SKM-1 treated with dmso at 0.1 percent for 144 hours (cell line): ENCODE measurements around the gene KLHL24.
"Not testable (repeated sequence)": the region's sequence is repeated elsewhere in the genome, so short reads cannot be mapped to it uniquely, and the experiment has no call there.

Experiments
- DNase-seq: peaks from one replicate; lab custom pipeline; 2025; ENCODE audit not compliant: unreplicated experiment; lab: John Stamatoyannopoulos, UW

Gene KLHL24

GRCh38 chr3:183695569-183696364 lies 60.3 kb downstream of the KLHL24 start:
- no peak for DNase-seq

- no peak for DNase-seq
Measured at GRCh38 chr3:183697123-183697609, 61.7 kb downstream of the KLHL24 start.

GRCh38 chr3:183697610-183698317 lies 62.3 kb downstream of the KLHL24 start, which contains the start of gene YEATS2:
Gene YEATS2 (plus strand): TSS chr3:183697797. CDS start chr3:183715163, 17,366 bp downstream.
- peak; percentile 51 for DNase-seq

- peak; percentile 43 for DNase-seq
Measured at GRCh38 chr3:183698318-183698751, 62.9 kb downstream of the KLHL24 start.

- DNase-seq, result peak; percentile 59
Measured at GRCh38 chr3:183698756-183699155, 63.3 kb downstream of the KLHL24 start.

- no peak for DNase-seq
Measured at GRCh38 chr3:183699238-183699947, 64.0 kb downstream of the KLHL24 start.

- DNase-seq, result no peak
Measured at GRCh38 chr3:183701744-183702143, 66.3 kb downstream of the KLHL24 start.

- DNase-seq, result not testable (repeated sequence)
Measured at GRCh38 chr3:183703892-183704291, 68.5 kb downstream of the KLHL24 start.

GRCh38 chr3:183710231-183710630 lies 74.8 kb downstream of the KLHL24 start:
- DNase-seq, result no peak

GRCh38 chr3:183711516-183711915 lies 76.1 kb downstream of the KLHL24 start:
- DNase-seq, result no peak

GRCh38 chr3:183714622-183715021 lies 79.2 kb downstream of the KLHL24 start:
- DNase-seq, result no peak

GRCh38 chr3:183718012-183718411 lies 82.6 kb downstream of the KLHL24 start:
- DNase-seq, result no peak

- DNase-seq, result no peak
Measured at GRCh38 chr3:183725387-183725786, 90.0 kb downstream of the KLHL24 start.

- no peak for DNase-seq
Measured at GRCh38 chr3:183728204-183728603, 92.8 kb downstream of the KLHL24 start.

- DNase-seq, result no peak
Measured at GRCh38 chr3:183730361-183730760, 94.9 kb downstream of the KLHL24 start.

- DNase-seq, result no peak
Measured at GRCh38 chr3:183731611-183732010, 96.2 kb downstream of the KLHL24 start.

- no peak for DNase-seq
Measured at GRCh38 chr3:183733553-183733952, 98.1 kb downstream of the KLHL24 start.
